ENCODE results near the gene FAM118A.
"Not testable (repeated sequence)": the region's sequence is repeated elsewhere in the genome, so short reads cannot be mapped to it uniquely, and the experiment has no call there.

FAM118A gene

GRCh38 chr22:45310977-45311531 lies 1.3 kb downstream of the FAM118A start:
- no peak for DNase-seq

GRCh38 chr22:45312415-45312814 lies 2.7 kb downstream of the FAM118A start:
- no peak for DNase-seq

- no peak for DNase-seq
Measured at GRCh38 chr22:45312856-45313255, 3.1 kb downstream of the FAM118A start.

GRCh38 chr22:45314054-45314721 lies 4.5 kb downstream of the FAM118A start:
- DNase-seq: no peak

GRCh38 chr22:45314786-45315185 lies 5.1 kb downstream of the FAM118A start:
- DNase-seq: no peak

- no peak for DNase-seq
Measured at GRCh38 chr22:45316796-45317526, 7.2 kb downstream of the FAM118A start.

GRCh38 chr22:45317551-45318167 lies 7.9 kb downstream of the FAM118A start:
- DNase-seq: peak; percentile 69

GRCh38 chr22:45318168-45318557 lies 8.4 kb downstream of the FAM118A start:
- DNase-seq: peak; percentile 97

GRCh38 chr22:45318558-45319323 lies 9.0 kb downstream of the FAM118A start:
- peak; percentile 48 for DNase-seq

GRCh38 chr22:45319324-45319685 lies 9.6 kb downstream of the FAM118A start:
- DNase-seq: no peak

- no peak for DNase-seq
Measured at GRCh38 chr22:45320357-45320976, 10.7 kb downstream of the FAM118A start.

- no peak for DNase-seq
Measured at GRCh38 chr22:45321827-45322226, 12.1 kb downstream of the FAM118A start.

GRCh38 chr22:45322873-45323525 lies 13.3 kb downstream of the FAM118A start:
- DNase-seq: no peak

GRCh38 chr22:45323695-45324094 lies 14.0 kb downstream of the FAM118A start:
- DNase-seq: no peak

GRCh38 chr22:45324311-45324711 lies 14.6 kb downstream of the FAM118A start:
- no peak for DNase-seq

- DNase-seq: not testable (repeated sequence)
Measured at GRCh38 chr22:45328261-45328660, 18.5 kb downstream of the FAM118A start.

GRCh38 chr22:45328822-45329529 lies 19.2 kb downstream of the FAM118A start:
- DNase-seq: peak; percentile 98

GRCh38 chr22:45329530-45329936 lies 19.8 kb downstream of the FAM118A start:
- DNase-seq: peak; percentile 98

- DNase-seq: no peak
Measured at GRCh38 chr22:45330548-45330947, 20.8 kb downstream of the FAM118A start.

- no peak for DNase-seq
Measured at GRCh38 chr22:45331486-45331885, 21.8 kb downstream of the FAM118A start.

GRCh38 chr22:45332001-45332400 lies 22.3 kb downstream of the FAM118A start:
- DNase-seq: no peak
